Cardiac muscle cell (in vitro differentiated cells and primary cell): Measurements from ENCODE around the gene PSMD2. TPM values are rescaled to one million over a fixed set of nuclear protein-coding genes. Genes with fewer than 3 reads are reported as not detected.
"Not testable (repeated sequence)": the region's sequence is repeated elsewhere in the genome, so short reads cannot be mapped to it uniquely, and the experiment has no call there.

Experiments
- DNase-seq, 2 donors: peaks; one replicate each; pipeline versions ENCODE4 v3.0.0 to v3.0.0-alpha.2; 2010 to 2017; ENCODE audit warnings: low read depth in 1 of 2, low spot score in 1 of 2
- H3K27ac ChIP-seq: fragments of 200-600 bp; sonication (generic); 2 replicates; pipeline ENCODE4 v1.5.1; 2016
- H3K27me3 ChIP-seq: fragments of 200-600 bp; sonication (generic); 2 replicates; pipeline ENCODE4 v1.6.0; 2016; ENCODE audit warnings: control low read depth
- H3K36me3 ChIP-seq: fragments of 200-600 bp; sonication (generic); 2 replicates; pipeline ENCODE4 v1.5.1; 2016; ENCODE audit warnings: control low read depth
- H3K4me1 ChIP-seq: fragments of 200-600 bp; sonication (generic); 2 replicates; pipeline ENCODE4 v1.8.1; 2017; ENCODE audit warnings: low read depth, mild to moderate bottlenecking, mixed run types
- H3K4me3 ChIP-seq: fragments of 200-600 bp; sonication (generic); 2 replicates; pipeline ENCODE4 v1.5.1; 2016; ENCODE audit warnings: mild to moderate bottlenecking
- H3K9me3 ChIP-seq: fragments of 200-600 bp; sonication (generic); 2 replicates; pipeline ENCODE4 v1.5.1; 2017; ENCODE audit warnings: low read depth, mild to moderate bottlenecking, control low read depth
- polyA plus RNA-seq: library from polyadenylated mRNA; unstranded; fragments of >200 nt; fragmentation: Nextera tagmentation; extraction: Ambion mirVana; gene quantifications from 2 replicates; pipeline ENCODE4 v1.2.1, GENCODE V29; 2016
- total RNA-seq: library from RNA; depleted of rRNA; stranded (reverse); fragments of >200 nt; gene quantifications from 2 replicates; pipeline ENCODE4 v1.2.3, GENCODE V29; 2016
- TF ChIP-seq, protein P1 (sequence below): IDR thresholded peaks from 2 replicates; pipeline ENCODE4 v1.5.1; 2012; ENCODE audit warnings: low read depth, mild to moderate bottlenecking, low read length

The PSMD2 gene
- total and polyA plus RNA-seq, 2 experiments from 2014 or later = 314 to 464 TPM

DNA sequence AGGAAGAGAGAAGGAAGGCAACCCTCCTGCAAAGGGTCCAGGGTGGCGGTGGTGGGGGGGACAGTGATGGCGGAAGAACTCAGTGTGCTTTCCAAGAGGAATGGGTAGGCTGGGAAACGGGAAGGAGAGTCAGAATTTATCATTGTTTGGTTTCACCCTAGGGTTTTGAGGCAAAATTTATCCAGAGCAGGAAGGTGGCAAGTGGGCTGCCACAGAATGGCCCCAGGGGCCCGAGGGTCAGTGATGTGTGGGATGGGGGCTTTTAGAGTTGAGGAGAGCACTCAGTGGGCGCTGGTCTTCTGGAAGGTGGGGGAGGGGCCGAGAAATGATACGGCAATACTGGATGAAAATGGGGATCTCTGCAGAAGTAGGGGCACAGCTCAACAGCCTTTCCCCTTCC, 38.9 kb downstream of the PSMD2 start:
- TF ChIP-seq, protein P1, sequence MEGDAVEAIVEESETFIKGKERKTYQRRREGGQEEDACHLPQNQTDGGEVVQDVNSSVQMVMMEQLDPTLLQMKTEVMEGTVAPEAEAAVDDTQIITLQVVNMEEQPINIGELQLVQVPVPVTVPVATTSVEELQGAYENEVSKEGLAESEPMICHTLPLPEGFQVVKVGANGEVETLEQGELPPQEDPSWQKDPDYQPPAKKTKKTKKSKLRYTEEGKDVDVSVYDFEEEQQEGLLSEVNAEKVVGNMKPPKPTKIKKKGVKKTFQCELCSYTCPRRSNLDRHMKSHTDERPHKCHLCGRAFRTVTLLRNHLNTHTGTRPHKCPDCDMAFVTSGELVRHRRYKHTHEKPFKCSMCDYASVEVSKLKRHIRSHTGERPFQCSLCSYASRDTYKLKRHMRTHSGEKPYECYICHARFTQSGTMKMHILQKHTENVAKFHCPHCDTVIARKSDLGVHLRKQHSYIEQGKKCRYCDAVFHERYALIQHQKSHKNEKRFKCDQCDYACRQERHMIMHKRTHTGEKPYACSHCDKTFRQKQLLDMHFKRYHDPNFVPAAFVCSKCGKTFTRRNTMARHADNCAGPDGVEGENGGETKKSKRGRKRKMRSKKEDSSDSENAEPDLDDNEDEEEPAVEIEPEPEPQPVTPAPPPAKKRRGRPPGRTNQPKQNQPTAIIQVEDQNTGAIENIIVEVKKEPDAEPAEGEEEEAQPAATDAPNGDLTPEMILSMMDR = no peak
- no peak overlapping the region for H3K4me3 ChIP-seq
- no peak for DNase-seq
- H3K27ac ChIP-seq = no peak overlapping the region
- peaks cover 5% of the 10 kb centered on the region for H3K4me1 ChIP-seq
- peaks cover 18% of the 10 kb centered on the region for H3K36me3 ChIP-seq
- no peaks in the 10 kb centered on the region for H3K9me3 ChIP-seq
- no peaks in the 10 kb centered on the region for H3K27me3 ChIP-seq

DNA sequence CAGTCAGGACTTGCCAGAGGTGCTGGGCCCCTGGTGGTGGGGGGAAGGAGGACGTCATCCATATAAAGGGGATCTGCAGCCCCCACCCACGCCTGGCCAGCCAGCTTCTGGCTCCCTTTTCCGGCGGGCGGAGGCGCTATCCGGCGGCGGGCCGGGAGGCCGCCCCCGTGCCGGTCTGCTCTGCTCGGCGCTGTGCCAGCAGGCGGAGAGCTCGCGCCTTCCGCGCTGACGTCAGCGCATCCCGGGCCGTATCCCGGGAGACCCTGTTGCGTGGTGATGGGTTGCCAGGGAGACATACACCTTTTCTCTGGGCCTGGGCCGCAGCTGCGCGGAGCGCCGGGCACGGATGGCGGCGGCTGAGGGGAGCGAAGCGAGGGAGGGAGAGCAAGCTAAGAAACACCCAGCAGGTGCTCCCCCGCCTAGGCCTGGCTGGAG, 39.5 kb downstream of the PSMD2 start:
- no peak overlapping the region for H3K27ac ChIP-seq
- H3K9me3 ChIP-seq = no peaks in the 10 kb centered on the region
- peaks cover 13% of the 10 kb centered on the region for H3K36me3 ChIP-seq
- peaks cover 5% of the 10 kb centered on the region for H3K4me1 ChIP-seq
- no peak overlapping the region for H3K4me3 ChIP-seq
- DNase-seq = peak; percentile 32 to 93
- TF ChIP-seq, protein P1 = peak; percentile 20
- no peaks in the 10 kb centered on the region for H3K27me3 ChIP-seq

DNA sequence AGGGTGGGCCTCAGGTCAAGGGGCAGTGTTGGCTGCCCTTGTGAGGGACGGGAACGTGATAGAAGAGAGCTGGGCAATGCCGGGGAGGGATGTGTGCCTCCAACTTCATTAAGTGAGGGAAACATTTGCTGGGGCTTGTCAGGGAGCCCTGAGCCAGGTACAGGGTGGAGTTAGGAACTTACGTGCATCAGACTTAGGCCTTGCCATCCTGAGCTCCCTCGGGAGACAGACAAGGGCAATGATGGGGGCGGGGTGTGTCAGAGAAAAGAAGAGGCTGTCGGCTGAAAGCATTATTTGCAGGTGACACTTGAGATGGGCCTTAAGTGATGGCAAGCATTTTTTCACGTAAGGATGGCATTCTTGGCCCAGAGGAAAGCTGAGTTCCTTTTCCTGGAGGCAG, 40.0 kb downstream of the PSMD2 start:
- Histone ChIP-seq H3K4me1 (peaks cover 5% of the 10 kb centered on the region), H3K9me3 (no peaks in the 10 kb centered on the region), H3K27me3 (no peaks in the 10 kb centered on the region), H3K4me3 (no peak overlapping the region), H3K36me3 (peaks cover 8% of the 10 kb centered on the region), H3K27ac (no peak overlapping the region)
- DNase-seq = no peak
- TF ChIP-seq, protein P1 = no peak

DNA sequence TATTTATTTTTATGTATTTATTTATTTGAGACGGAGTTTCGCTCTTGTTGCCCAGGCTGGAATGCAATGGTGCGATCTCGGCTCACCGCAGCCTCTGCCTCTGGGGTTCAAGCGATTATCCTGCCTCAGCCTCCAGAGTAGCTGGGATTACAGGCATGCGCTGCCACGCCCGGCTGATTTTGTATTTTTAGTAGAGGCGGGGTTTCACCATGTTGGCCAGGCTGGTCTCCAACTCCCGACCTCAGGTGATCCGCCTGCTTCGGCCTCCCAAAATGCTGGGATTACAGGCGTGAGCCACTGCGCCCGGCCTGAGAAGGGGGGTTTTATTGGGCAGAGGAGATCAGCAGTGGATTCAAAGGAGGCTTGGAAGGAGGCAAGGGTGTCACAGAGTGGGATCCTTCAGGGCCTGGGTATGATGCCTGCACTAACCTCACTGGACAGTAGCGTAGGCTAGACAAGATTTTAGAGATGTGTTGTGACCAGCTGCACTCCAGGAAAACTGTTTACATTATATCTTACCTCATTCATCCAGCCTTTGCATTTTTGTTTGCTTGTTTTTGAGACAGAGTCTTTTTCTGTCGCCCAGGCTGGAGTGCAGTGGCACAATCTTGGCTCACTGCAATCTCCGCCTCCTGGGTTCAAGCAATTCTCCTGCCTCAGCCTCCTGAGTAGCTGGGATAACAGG, 40.6 kb downstream of the PSMD2 start:
- not testable (repeated sequence) for DNase-seq, H3K27ac ChIP-seq, H3K4me3 ChIP-seq, H3K36me3 ChIP-seq, H3K9me3 ChIP-seq, H3K27me3 ChIP-seq, H3K4me1 ChIP-seq

DNA sequence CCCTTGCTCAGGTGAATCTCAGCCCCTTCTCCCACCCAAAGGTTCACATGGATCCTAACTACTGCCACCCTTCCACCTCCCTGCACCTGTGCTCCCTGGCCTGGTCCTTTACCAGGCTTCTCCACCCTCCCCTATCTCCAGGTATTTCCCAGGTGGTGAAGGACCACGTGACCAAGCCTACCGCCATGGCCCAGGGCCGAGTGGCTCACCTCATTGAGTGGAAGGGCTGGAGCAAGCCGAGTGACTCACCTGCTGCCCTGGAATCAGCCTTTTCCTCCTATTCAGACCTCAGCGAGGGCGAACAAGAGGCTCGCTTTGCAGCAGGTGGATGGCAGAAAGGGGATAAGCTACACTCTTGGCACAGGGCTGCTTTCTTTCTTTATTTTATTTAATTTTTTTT, 42.9 kb downstream of the PSMD2 start:
- no peaks in the 10 kb centered on the region for H3K36me3 ChIP-seq
- no peaks in the 10 kb centered on the region for H3K27me3 ChIP-seq
- no peak overlapping the region for H3K27ac ChIP-seq
- TF ChIP-seq, protein P1 = no peak
- H3K9me3 ChIP-seq = no peaks in the 10 kb centered on the region
- no peak overlapping the region for H3K4me3 ChIP-seq
- no peak for DNase-seq
- peaks cover 13% of the 10 kb centered on the region for H3K4me1 ChIP-seq

DNA sequence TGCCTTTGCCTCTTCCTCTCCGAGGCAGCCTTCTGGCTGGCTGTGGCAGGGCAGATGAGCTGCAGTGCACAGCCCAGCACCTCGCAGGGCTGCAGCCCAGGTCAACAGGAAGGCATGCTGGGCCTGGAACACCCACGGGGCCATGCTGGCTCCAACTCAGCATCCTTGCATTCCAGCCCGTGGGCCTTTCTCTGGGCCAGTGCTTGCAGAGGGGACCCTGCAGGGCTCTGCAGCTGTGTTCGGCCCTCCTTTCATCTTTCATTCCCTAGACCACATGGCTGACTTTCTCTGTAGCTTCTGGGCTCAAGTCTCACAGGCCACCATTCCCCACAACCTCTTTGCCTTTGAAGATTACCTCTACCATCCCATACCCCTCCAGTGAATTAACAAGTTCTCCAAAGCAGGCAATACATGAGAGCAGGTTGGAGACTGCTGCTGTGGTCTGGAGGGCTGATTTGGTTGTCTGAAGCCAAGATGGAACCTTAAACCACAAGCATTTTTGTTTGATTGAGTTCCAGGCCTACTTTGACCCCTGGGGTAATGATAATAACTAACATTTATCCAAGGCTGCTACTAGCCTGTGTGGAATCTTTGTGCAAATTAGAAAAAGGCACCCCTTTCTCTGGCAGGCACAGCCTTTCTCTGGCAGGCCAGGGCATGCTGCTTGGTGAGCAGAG, 44.3 kb downstream of the PSMD2 start:
- Histone ChIP-seq H3K27me3 (no peaks in the 10 kb centered on the region), H3K9me3 (no peaks in the 10 kb centered on the region), H3K27ac (no peak overlapping the region), H3K4me1 (peaks cover 13% of the 10 kb centered on the region), H3K4me3 (no peak overlapping the region), H3K36me3 (no peaks in the 10 kb centered on the region)
- TF ChIP-seq, protein P1 = no peak
- no peak for DNase-seq
